ENCODE data around the gene YWHAB. TPM values are rescaled to one million over a fixed set of nuclear protein-coding genes. Genes with fewer than 3 reads are reported as not detected.

The YWHAB gene
- total RNA-seq, 2 experiments from 2014 or later = 163 to 167 TPM

DNA sequence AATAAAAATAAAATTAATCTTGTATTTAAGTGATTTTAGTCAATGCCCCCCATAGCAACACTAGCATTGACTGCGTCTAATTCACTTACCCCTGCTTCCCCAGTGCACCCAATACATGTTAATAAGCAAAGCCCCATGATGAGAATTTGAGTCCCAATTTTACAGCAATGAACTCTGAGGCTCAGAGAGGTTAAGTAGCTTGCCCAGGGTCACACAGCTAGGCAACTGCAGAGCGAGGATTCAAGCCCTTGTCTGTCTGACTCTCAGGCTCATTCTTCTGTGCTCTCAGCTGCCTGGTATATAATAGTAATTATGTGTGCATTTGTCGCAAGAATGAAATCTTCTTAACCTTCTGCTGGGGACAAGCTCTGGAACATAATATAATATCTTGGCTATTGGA lies 32.8 kb downstream of the YWHAB start:
- no peak for DNase-seq
- H3K9me3 Mint-ChIP-seq = no peaks in the 10 kb centered on the region
- POLR2A ChIA-PET = interaction anchor here (1.4 kb wide), 1 partner anchor 33 kb away, joined by 3 read pairs; the partner anchor contains the start of gene YWHAB
- Histone ChIP-seq H3K27me3 (ENCODE audit: control insufficient read depth in 1 of 2, insufficient read depth in 2 of 2, low read length in 2 of 2) (no peaks in the 10 kb centered on the region), H3K4me1 (ENCODE audit: insufficient read depth, low read length) (peaks cover 3% of the 10 kb centered on the region), H3K36me3 (ENCODE audit: insufficient read depth, low read length) (peaks cover 16% of the 10 kb centered on the region), H3K27ac (ENCODE audit: low read depth in 1 of 2, low read length in 2 of 2) (no peak overlapping the region), H3K9me3 (ENCODE audit: control insufficient read depth in 1 of 2, insufficient read depth in 1 of 2, low read length in 2 of 2) (no peaks in the 10 kb centered on the region), H3K4me3 (ENCODE audit: low read length) (no peak overlapping the region)
- no peak overlapping the region for H3K27ac Mint-ChIP-seq
- TF ChIP-seq, protein P1, sequence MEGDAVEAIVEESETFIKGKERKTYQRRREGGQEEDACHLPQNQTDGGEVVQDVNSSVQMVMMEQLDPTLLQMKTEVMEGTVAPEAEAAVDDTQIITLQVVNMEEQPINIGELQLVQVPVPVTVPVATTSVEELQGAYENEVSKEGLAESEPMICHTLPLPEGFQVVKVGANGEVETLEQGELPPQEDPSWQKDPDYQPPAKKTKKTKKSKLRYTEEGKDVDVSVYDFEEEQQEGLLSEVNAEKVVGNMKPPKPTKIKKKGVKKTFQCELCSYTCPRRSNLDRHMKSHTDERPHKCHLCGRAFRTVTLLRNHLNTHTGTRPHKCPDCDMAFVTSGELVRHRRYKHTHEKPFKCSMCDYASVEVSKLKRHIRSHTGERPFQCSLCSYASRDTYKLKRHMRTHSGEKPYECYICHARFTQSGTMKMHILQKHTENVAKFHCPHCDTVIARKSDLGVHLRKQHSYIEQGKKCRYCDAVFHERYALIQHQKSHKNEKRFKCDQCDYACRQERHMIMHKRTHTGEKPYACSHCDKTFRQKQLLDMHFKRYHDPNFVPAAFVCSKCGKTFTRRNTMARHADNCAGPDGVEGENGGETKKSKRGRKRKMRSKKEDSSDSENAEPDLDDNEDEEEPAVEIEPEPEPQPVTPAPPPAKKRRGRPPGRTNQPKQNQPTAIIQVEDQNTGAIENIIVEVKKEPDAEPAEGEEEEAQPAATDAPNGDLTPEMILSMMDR (IDR thresholded peaks at IDR 0.05) = no peak
- H3K36me3 Mint-ChIP-seq (ENCODE audit: low read depth) = peaks cover 16% of the 10 kb centered on the region
- no peak overlapping the region for H3K4me3 Mint-ChIP-seq
- intact Hi-C loops (cut with DNase I, micrococcal nuclease) = no loop called here
- H3K4me1 Mint-ChIP-seq (ENCODE audit: low read depth) = peaks cover 17% of the 10 kb centered on the region
- H3K27me3 Mint-ChIP-seq = no peaks in the 10 kb centered on the region
- ATAC-seq (ENCODE audit: poor library complexity) = no peak
- CTCF ChIA-PET = no interaction called here

DNA sequence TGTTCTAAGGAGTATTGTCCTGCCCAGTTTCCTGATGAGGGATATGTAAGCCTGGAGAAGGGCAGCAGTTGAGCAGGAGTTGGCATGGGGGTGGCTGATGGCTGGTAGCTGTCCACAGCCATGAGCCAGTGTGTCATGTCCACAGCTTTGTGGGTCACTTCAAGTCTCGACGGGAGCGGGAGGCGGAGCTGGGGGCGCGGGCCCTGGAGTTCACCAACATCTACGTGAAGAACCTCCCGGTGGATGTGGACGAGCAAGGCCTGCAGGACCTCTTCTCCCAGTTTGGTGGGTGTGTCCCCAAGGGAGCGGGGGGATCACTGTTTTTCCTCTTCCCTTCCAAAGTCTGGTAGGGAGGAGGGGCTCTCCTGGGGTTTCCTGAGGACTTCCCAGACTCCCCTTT lies 33.3 kb downstream of the YWHAB start:
- POLR2A ChIA-PET = no interaction called here
- peaks cover 13% of the 10 kb centered on the region for H3K4me1 Mint-ChIP-seq (ENCODE audit: low read depth)
- H3K27ac Mint-ChIP-seq = no peak overlapping the region
- Histone ChIP-seq H3K4me1 (ENCODE audit: insufficient read depth, low read length) (peaks cover 3% of the 10 kb centered on the region), H3K36me3 (ENCODE audit: insufficient read depth, low read length) (peaks cover 18% of the 10 kb centered on the region), H3K27me3 (ENCODE audit: control insufficient read depth in 1 of 2, insufficient read depth in 2 of 2, low read length in 2 of 2) (no peaks in the 10 kb centered on the region), H3K4me3 (ENCODE audit: low read length) (no peak overlapping the region), H3K9me3 (ENCODE audit: control insufficient read depth in 1 of 2, insufficient read depth in 1 of 2, low read length in 2 of 2) (no peaks in the 10 kb centered on the region), H3K27ac (ENCODE audit: low read depth in 1 of 2, low read length in 2 of 2) (no peak overlapping the region)
- no peak overlapping the region for H3K4me3 Mint-ChIP-seq
- ATAC-seq (ENCODE audit: poor library complexity) = no peak
- no peaks in the 10 kb centered on the region for H3K27me3 Mint-ChIP-seq
- TF ChIP-seq, protein P1 (IDR thresholded peaks at IDR 0.05) = no peak
- DNase-seq = no peak
- CTCF ChIA-PET = no interaction called here
- intact Hi-C loops (cut with DNase I, micrococcal nuclease) = no loop called here
- peaks cover 21% of the 10 kb centered on the region for H3K36me3 Mint-ChIP-seq (ENCODE audit: low read depth)
- no peaks in the 10 kb centered on the region for H3K9me3 Mint-ChIP-seq

DNA sequence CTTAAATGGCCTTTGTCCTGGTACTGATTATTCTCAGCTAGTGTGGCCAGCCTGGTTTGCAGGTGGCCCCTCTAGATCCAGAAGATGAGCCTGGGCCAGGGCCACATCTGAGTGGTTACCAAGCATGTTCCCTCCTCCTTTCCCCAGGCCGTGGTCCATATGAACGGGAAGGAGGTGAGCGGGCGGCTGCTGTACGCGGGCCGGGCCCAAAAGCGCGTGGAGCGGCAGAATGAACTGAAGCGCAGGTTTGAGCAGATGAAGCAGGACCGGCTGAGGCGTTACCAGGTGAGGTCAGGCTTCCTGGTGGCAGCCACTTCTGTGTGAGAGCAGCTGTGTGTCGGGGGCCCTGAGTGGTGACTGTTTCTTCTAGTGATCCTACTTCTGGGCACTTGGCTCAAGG lies 35.9 kb downstream of the YWHAB start:
- DNase-seq = no peak
- H3K27me3 ChIP-seq (ENCODE audit: control insufficient read depth in 1 of 2, insufficient read depth in 2 of 2, low read length in 2 of 2) = no peaks in the 10 kb centered on the region
- no peak overlapping the region for H3K4me3 ChIP-seq (ENCODE audit: low read length)
- no peaks in the 10 kb centered on the region for H3K4me1 ChIP-seq (ENCODE audit: insufficient read depth, low read length)
- H3K36me3 Mint-ChIP-seq (ENCODE audit: low read depth) = peaks cover 24% of the 10 kb centered on the region
- no peaks in the 10 kb centered on the region for H3K9me3 ChIP-seq (ENCODE audit: control insufficient read depth in 1 of 2, insufficient read depth in 1 of 2, low read length in 2 of 2)
- ATAC-seq (ENCODE audit: poor library complexity) = no peak
- H3K4me3 Mint-ChIP-seq = no peak overlapping the region
- H3K27ac Mint-ChIP-seq = no peak overlapping the region
- H3K9me3 Mint-ChIP-seq = no peaks in the 10 kb centered on the region
- TF ChIP-seq, protein P1 (IDR thresholded peaks at IDR 0.05) = no peak
- intact Hi-C loops (cut with DNase I, micrococcal nuclease) = no loop called here
- H3K36me3 ChIP-seq (ENCODE audit: insufficient read depth, low read length) = peaks cover 25% of the 10 kb centered on the region
- no peak overlapping the region for H3K27ac ChIP-seq (ENCODE audit: low read depth in 1 of 2, low read length in 2 of 2)
- H3K27me3 Mint-ChIP-seq = no peaks in the 10 kb centered on the region
- ChIA-PET CTCF (no interaction called here), POLR2A (interaction anchor here (0.6 kb wide), 1 partner anchor 26 kb away, joined by 3 read pairs; no protein-coding TSS in a partner anchor)
- no peaks in the 10 kb centered on the region for H3K4me1 Mint-ChIP-seq (ENCODE audit: low read depth)

Data from CD4-positive, alpha-beta T cell (primary cell).